ENCODE results near the gene BAZ2A. TPM values are rescaled to one million over a fixed set of nuclear protein-coding genes. Genes with fewer than 3 reads are reported as not detected.

BAZ2A gene
- total and polyA plus RNA-seq, 12 donors: 8.8 to 58.7 (median 42.6) TPM

- no peaks in the 10 kb centered on the region for H3K27me3 ChIP-seq
- H3K9me3 ChIP-seq: no peaks in the 10 kb centered on the region
- H3K4me1 ChIP-seq: peaks cover 0 to 22% (median 7%) of the 10 kb centered on the region in 9 donors
- peak in 7 of 9 donors; percentile 13 to 39 (median 30) for TF ChIP-seq CTCF (IDR thresholded peaks at IDR 0.05)
- no peak overlapping the region for H3K27ac ChIP-seq
- 67 to 69% methylated on average over 3 of the region's 3 CpGs for WGBS, 2 donors
- peaks cover 0 to 85% (median 29%) of the 10 kb centered on the region in 9 donors for H3K36me3 ChIP-seq
- no peak overlapping the region for H3K4me3 ChIP-seq
- no peak for DNase-seq
- ATAC-seq: peak in 2 of 8 donors; percentile 11 to 25
- intact Hi-C loops (cut with DNase I): loop anchor here in 3 of 10 donors (5.0 to 10.0 kb wide), 3 partner anchors 47 to 256 kb away; partner anchors contain the start of genes IL23A (in 1 of the 3) and PAN2 (in 1 of the 3)
Measured at GRCh38 chr12:56590237-56590830, 39.8 kb downstream of the BAZ2A start.

GRCh38 chr12:56589783-56590182 is 40.3 kb downstream of the BAZ2A start:
- intact Hi-C loops (cut with DNase I): loop anchor here in 4 of 10 donors (5.0 to 10.0 kb wide), 3 partner anchors 48 to 255 kb away; partner anchors contain the start of genes IL23A (in 1 of the 4) and PAN2 (in 1 of the 4)
- H3K27ac ChIP-seq: no peak overlapping the region
- ATAC-seq: no peak

GRCh38 chr12:56585098-56585497 is 45.0 kb downstream of the BAZ2A start:
- H3K4me3 ChIP-seq: no peak overlapping the region
- H3K4me1 ChIP-seq: peaks cover 0 to 7% (median 0%) of the 10 kb centered on the region in 9 donors
- DNase-seq (no peak), ATAC-seq (no peak)
- WGBS, 2 donors: 84 to 86% methylated on average over 4 of the region's 4 CpGs
- H3K27me3 ChIP-seq: no peaks in the 10 kb centered on the region
- TF ChIP-seq CTCF (IDR thresholded peaks at IDR 0.05): no peak
- peaks cover 0 to 100% (median 48%) of the 10 kb centered on the region in 9 donors for H3K36me3 ChIP-seq
- H3K27ac ChIP-seq: no peak overlapping the region
- intact Hi-C loops (cut with DNase I): loop anchor here in 1 of 10 donors (5.0 kb wide), 1 partner anchor 73 kb away; no protein-coding TSS in a partner anchor
- H3K9me3 ChIP-seq: no peaks in the 10 kb centered on the region

More at GRCh38 chr12:56589783-56590182, 40.3 kb downstream of the BAZ2A start:
- DNase-seq: no peak
- H3K4me3 ChIP-seq: no peak overlapping the region
- WGBS, 2 donors: 84 to 94% methylated on average over 1 of the region's 1 CpG
- H3K9me3 ChIP-seq: no peaks in the 10 kb centered on the region
- H3K27me3 ChIP-seq: no peaks in the 10 kb centered on the region
- peaks cover 0 to 22% (median 7%) of the 10 kb centered on the region in 9 donors for H3K4me1 ChIP-seq
- TF ChIP-seq CTCF (IDR thresholded peaks at IDR 0.05): no peak
- H3K36me3 ChIP-seq: peaks cover 0 to 85% (median 29%) of the 10 kb centered on the region in 9 donors

- DNase-seq: no peak
- peak overlapping the region in 1 of 10 donors; percentile 13 for H3K27ac ChIP-seq
- peaks cover 0 to 7% (median 0%) of the 10 kb centered on the region in 9 donors for H3K4me1 ChIP-seq
- H3K36me3 ChIP-seq: peaks cover 0 to 100% (median 19%) of the 10 kb centered on the region in 9 donors
- 80 to 84% methylated on average over 10 of the region's 10 CpGs for WGBS, 2 donors
- intact Hi-C loops (cut with DNase I): no loop called here
- no peak overlapping the region for H3K4me3 ChIP-seq
- no peaks in the 10 kb centered on the region for H3K9me3 ChIP-seq
- no peaks in the 10 kb centered on the region for H3K27me3 ChIP-seq
- no peak for ATAC-seq
- TF ChIP-seq CTCF (IDR thresholded peaks at IDR 0.05): no peak
Measured at GRCh38 chr12:56581418-56582145, 48.5 kb downstream of the BAZ2A start.
